Tibial nerve (tissue), 4 donors: ENCODE results near the gene PTPRM. TPM values are rescaled to one million over a fixed set of nuclear protein-coding genes. Genes with fewer than 3 reads are reported as not detected.

Experiments
- DNase-seq, 2 donors: peaks; one replicate each; pipeline ENCODE4 v3.0.0-alpha.2; 2019; ENCODE audit warnings: low spot score in 2 of 2
- H3K27ac ChIP-seq, 4 donors: fragments of 200-600 bp; sonication (generic) in 3 of 4; one replicate each; pipeline ENCODE4 v1.5.1; 2017 to 2019; ENCODE audit warnings: mild to moderate bottlenecking in 1 of 4
- H3K27me3 ChIP-seq, 2 donors: fragments of 200-600 bp; sonication (generic) in 1 of 2; one replicate each; pipeline versions ENCODE4 v1.5.1 to v1.6.0; 2017 to 2019
- H3K36me3 ChIP-seq, 3 donors: fragments of 200-600 bp; sonication (generic); one replicate each; pipeline ENCODE4 v1.5.1; 2018 to 2019
- H3K4me1 ChIP-seq, 4 donors: fragments of 200-600 bp; sonication (generic) in 3 of 4; one replicate each; pipeline ENCODE4 v1.5.1; 2017 to 2019
- H3K4me3 ChIP-seq, 4 donors: fragments of 200-600 bp; sonication (generic) in 3 of 4; one replicate each; pipeline ENCODE4 v1.5.1; 2017 to 2019; ENCODE audit warnings: mild to moderate bottlenecking in 1 of 4, moderate library complexity in 1 of 4
- H3K9me3 ChIP-seq, 4 donors: fragments of 200-600 bp; sonication (generic) in 3 of 4; one replicate each; pipeline ENCODE4 v1.5.1; 2017 to 2019
- CTCF ChIP-seq, 5 experiments: fragments of 200-600 bp in 3 of 5; fragments of 450-650 bp in 2 of 5; sonication (generic) in 3 of 5; IDR thresholded peaks; one replicate each; pipeline ENCODE4 v1.5.1; 2016 to 2019; ENCODE audit warnings: antibody characterized with exemption in 5 of 5, mild to moderate bottlenecking in 3 of 5, moderate library complexity in 2 of 5
- EP300 ChIP-seq, 2 donors: sonication (generic); formaldehyde crosslinking; IDR thresholded peaks; one replicate each; pipeline ENCODE4 v1.6.1; 2017; ENCODE audit warnings: antibody characterized with exemption in 2 of 2, mild to moderate bottlenecking in 1 of 2
- POLR2A ChIP-seq, 2 donors: fragments of 450-650 bp; IDR thresholded peaks; one replicate each; pipeline ENCODE4 v1.6.1; 2017; ENCODE audit warnings: antibody characterized with exemption in 2 of 2, mild to moderate bottlenecking in 2 of 2, moderate library complexity in 2 of 2
- WGBS, 2 donors: methylation state at CpG; one replicate each; pipeline ENCODE4 v1.1.5; 2018; 5-methylcytosine and 5-hydroxymethylcytosine counted together
- total RNA-seq, 4 donors: library from RNA; depleted of rRNA; stranded (reverse); fragments of >200 nt; gene quantifications; one replicate each; pipeline ENCODE4 v1.1.0, GENCODE V29; 2016

Gene PTPRM
- total RNA-seq, 4 donors from 2014 or later, result 62.2 to 92.4 (median 80.7) TPM

GRCh38 chr18:8073167-8073566 lies 506.1 kb downstream of the PTPRM start:
- no peaks in the 10 kb centered on the region for H3K9me3 ChIP-seq
- no peak for TF ChIP-seq POLR2A (IDR thresholded peaks at IDR 0.05)
- TF ChIP-seq EP300 (IDR thresholded peaks at IDR 0.05), result no peak
- TF ChIP-seq CTCF (IDR thresholded peaks at IDR 0.05), result no peak

GRCh38 chr18:8080092-8080491 lies 513.0 kb downstream of the PTPRM start:
- no peak for TF ChIP-seq POLR2A (IDR thresholded peaks at IDR 0.05)
- TF ChIP-seq CTCF (IDR thresholded peaks at IDR 0.05), result no peak
- H3K27me3 ChIP-seq, result no peaks in the 10 kb centered on the region
- no peaks in the 10 kb centered on the region for H3K9me3 ChIP-seq
- no peak overlapping the region for H3K27ac ChIP-seq
- no peak for DNase-seq
- no peaks in the 10 kb centered on the region for H3K36me3 ChIP-seq
- H3K4me1 ChIP-seq, result no peaks in the 10 kb centered on the region
- no peak overlapping the region for H3K4me3 ChIP-seq

More at GRCh38 chr18:8073167-8073566, 506.1 kb downstream of the PTPRM start:
- no peak for DNase-seq
- peaks cover 0 to 7% (median 0%) of the 10 kb centered on the region in 3 donors for H3K36me3 ChIP-seq
- H3K4me3 ChIP-seq, result no peak overlapping the region
- no peaks in the 10 kb centered on the region for H3K27me3 ChIP-seq
- no peak overlapping the region for H3K27ac ChIP-seq
- 74 to 80% methylated on average over 3 of the region's 3 CpGs for WGBS, 2 donors
- no peaks in the 10 kb centered on the region for H3K4me1 ChIP-seq

GRCh38 chr18:8081267-8081666 lies 514.2 kb downstream of the PTPRM start:
- H3K36me3 ChIP-seq, result peaks cover 0 to 9% (median 0%) of the 10 kb centered on the region in 3 donors
- no peaks in the 10 kb centered on the region for H3K27me3 ChIP-seq
- no peaks in the 10 kb centered on the region for H3K4me1 ChIP-seq
- WGBS, 2 donors, result 18 to 34% methylated on average over 1 of the region's 1 CpG
- no peak overlapping the region for H3K4me3 ChIP-seq
- H3K27ac ChIP-seq, result no peak overlapping the region
- H3K9me3 ChIP-seq, result no peaks in the 10 kb centered on the region
- DNase-seq, result no peak
- TF ChIP-seq CTCF (IDR thresholded peaks at IDR 0.05), result no peak
- no peak for TF ChIP-seq EP300 (IDR thresholded peaks at IDR 0.05)
- no peak for TF ChIP-seq POLR2A (IDR thresholded peaks at IDR 0.05)

GRCh38 chr18:8081872-8082553 lies 514.9 kb downstream of the PTPRM start:
- H3K9me3 ChIP-seq, result no peaks in the 10 kb centered on the region
- no peak for DNase-seq
- TF ChIP-seq CTCF (IDR thresholded peaks at IDR 0.05) (no peak), EP300 (IDR thresholded peaks at IDR 0.05) (no peak), POLR2A (IDR thresholded peaks at IDR 0.05) (no peak)
- no peak overlapping the region for H3K27ac ChIP-seq
- peaks cover 0 to 9% (median 0%) of the 10 kb centered on the region in 3 donors for H3K36me3 ChIP-seq
- 62 to 67% methylated on average over 3 of the region's 3 CpGs for WGBS, 2 donors
- H3K4me3 ChIP-seq, result no peak overlapping the region
- H3K27me3 ChIP-seq, result no peaks in the 10 kb centered on the region
- no peaks in the 10 kb centered on the region for H3K4me1 ChIP-seq

- H3K9me3 ChIP-seq, result no peaks in the 10 kb centered on the region
- peak in 3 of 5 experiments; percentile 25 to 37 (median 25) for TF ChIP-seq CTCF (IDR thresholded peaks at IDR 0.05)
- no peak for TF ChIP-seq POLR2A (IDR thresholded peaks at IDR 0.05)
- DNase-seq, result peak in 1 of 2 donors; percentile 6
- H3K27me3 ChIP-seq, result no peaks in the 10 kb centered on the region
- no peaks in the 10 kb centered on the region for H3K4me1 ChIP-seq
- H3K36me3 ChIP-seq, result peaks cover 0 to 9% (median 0%) of the 10 kb centered on the region in 3 donors
- WGBS, 2 donors, result 61 to 69% methylated on average over 7 of the region's 7 CpGs
- no peak overlapping the region for H3K27ac ChIP-seq
- H3K4me3 ChIP-seq, result no peak overlapping the region
These were observed 517.0 kb downstream of the PTPRM start for GRCh38 chr18:8084160-8084559.
